Hindlimb muscle (tissue), 1 donor: ENCODE data around the gene ANKRD63. TPM values are rescaled to one million over a fixed set of nuclear protein-coding genes. Genes with fewer than 3 reads are reported as not detected.
A peak's percentile ranks its signal among the peaks of the same experiment; 100 is the strongest.

Source experiments
- DNase-seq: peaks from one replicate; pipeline ENCODE4 v3.0.0-alpha.2; 2013
- polyA plus RNA-seq: library from polyadenylated mRNA; unstranded; fragments of 120-200 nt; gene quantifications from one replicate; pipeline ENCODE4 v1.2.1, GENCODE V29; 2013; ENCODE audit not compliant: insufficient read length

Gene ANKRD63
- polyA plus RNA-seq, 1 donor: 0.40 TPM

- no peak for DNase-seq
Observed at GRCh38 chr15:40312370-40313158, 29.7 kb upstream of the ANKRD63 start.

GRCh38 chr15:40310993-40311392 lies 28.1 kb upstream of the ANKRD63 start:
- no peak for DNase-seq

GRCh38 chr15:40310001-40310959 lies 27.4 kb upstream of the ANKRD63 start:
- DNase-seq: peak; percentile 30

GRCh38 chr15:40309344-40309862 lies 26.5 kb upstream of the ANKRD63 start:
- no peak for DNase-seq

DNA sequence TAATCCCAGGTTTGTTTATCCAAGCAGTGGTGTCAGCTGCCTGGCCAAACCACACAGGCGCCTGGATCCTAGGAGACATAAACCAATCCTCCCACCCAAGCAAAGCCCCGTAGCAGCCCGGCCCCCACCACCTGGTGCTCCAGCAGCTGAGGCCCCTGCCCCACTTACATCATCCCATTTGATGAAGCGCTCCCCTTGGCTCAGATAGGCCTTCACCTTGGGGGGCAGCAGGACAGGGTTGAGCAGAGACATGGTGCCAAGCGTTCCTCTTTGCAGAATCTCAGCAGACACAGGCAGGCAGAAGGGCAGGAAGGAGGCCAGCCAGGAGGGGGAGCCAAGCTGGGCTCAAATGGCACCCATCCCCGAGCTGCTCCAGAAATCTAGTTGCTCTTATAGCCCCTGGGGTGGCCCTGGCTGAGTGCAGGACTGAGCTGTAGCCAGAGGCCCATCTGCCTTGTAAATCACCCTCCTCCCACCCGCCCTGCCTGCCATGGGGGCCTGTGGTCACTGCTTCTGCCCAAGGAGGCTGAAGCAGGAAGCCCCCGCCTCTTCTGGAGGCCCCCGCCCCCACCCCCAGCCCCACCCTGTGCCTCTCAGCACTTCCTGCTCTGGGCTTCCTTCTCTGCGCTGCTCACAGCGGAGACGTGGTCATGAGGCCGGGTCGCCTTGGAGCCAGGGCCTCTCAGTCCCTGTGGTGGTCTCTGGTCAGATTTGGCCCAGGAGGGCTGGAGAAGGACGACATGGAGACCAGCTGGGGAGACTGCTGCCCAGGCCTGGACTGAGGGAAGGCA lies 24.8 kb upstream of the ANKRD63 start, which contains the start of gene PLCB2:
Gene PLCB2 (minus strand): TSS at position 515 of the 791 bp plus-strand sequence. CDS start 263 bp downstream, at position 252.
- DNase-seq: no peak

- no peak for DNase-seq
Observed at GRCh38 chr15:40306908-40307307, 24.0 kb upstream of the ANKRD63 start.

- no peak for DNase-seq
Observed at GRCh38 chr15:40306371-40306770, 23.5 kb upstream of the ANKRD63 start.

GRCh38 chr15:40305281-40305680 lies 22.4 kb upstream of the ANKRD63 start:
- no peak for DNase-seq

DNA sequence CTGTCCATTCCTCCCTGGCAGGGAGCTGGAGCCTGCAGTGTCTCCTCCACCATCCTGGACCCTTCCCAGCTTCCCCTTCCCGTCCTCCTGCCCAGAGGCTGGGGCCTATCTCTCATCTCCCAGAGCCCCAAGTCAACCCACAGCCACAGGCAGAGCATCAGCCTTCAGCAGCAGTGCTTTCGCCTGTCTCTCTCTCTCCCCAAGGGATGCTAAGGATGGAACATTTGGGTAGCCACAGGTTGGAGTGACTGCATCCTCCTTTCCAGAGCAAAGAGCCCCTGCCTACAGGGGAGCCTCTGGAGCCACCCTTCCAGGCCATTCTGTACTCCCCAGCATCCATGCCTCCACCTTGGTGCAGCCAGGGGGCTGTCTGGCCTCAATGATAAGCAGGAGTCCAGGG lies 20.7 kb upstream of the ANKRD63 start:
- DNase-seq: no peak

DNA sequence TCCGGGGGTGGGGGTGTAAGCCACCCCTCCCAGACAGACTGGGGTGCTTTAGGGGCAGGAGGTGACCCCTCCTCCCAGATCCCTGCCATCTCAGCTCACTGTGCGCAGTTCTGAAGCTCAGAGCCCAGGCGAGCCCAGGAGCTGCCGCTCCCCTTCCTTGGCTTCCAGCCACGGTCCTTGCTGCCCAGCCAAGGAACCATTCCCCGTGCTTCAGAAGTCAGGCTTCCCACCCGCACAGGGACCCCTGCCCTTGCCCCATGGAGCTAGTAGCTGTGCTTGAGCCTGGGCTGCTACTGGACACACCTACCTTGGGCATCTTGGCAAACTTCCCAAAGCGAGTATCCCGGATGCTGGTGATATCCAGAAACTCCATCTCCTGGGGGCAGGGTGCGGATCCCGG lies 20.1 kb upstream of the ANKRD63 start:
- DNase-seq: no peak

DNA sequence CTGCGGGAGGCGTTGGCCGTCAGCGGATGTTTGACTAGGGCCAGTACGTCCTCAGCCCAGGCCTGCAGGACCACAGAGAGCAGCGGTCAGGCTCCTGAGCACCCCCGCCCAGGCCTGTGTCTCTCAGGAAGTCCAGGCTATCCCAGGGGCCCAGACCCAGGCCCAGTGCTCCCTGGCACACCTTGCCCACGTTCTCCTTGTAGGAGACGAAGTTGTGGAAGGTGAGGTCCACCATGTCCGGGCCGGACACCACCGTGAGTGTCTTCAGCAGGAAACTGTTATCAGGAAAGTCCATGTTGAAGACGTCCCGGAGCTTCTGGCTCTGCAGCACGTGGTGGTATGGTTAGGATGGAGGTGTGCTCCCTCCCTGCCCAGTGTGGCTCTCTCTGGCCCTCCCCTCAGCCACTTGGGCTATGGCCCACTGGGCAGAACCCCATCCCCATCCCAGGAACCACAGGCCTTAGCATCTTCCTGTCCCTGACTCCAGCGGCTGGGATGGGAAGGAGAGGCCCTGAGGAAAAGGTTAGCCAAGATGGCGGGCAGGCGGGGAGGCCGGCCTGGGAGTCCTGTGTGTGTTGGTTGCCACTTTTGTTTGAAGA lies 19.5 kb upstream of the ANKRD63 start:
- DNase-seq: no peak

- no peak for DNase-seq
Observed at GRCh38 chr15:40301467-40302179, 18.8 kb upstream of the ANKRD63 start.

DNA sequence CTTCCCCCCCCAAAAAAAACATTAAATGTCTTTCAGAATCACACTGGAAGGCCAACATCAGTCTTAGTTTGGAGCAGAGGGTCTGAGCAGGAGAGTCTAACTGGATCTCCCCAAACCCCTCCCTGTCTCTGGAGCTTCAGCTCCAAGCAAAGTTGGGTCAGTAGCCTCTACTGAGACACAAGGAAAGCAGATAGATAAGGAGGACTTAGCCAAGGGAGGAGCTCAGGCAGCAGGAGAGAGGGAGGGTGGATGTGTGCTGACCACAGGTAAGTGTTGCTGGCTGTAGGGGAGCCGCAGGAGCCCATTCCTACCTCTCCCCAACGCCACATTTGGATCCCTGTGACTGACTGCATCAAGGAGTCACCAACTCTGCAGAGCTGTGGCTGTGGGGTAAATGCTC lies 17.9 kb upstream of the ANKRD63 start:
- DNase-seq: no peak

- DNase-seq: no peak
Observed at GRCh38 chr15:40300367-40300766, 17.5 kb upstream of the ANKRD63 start.

GRCh38 chr15:40298216-40298935 lies 15.5 kb upstream of the ANKRD63 start:
- no peak for DNase-seq

DNA sequence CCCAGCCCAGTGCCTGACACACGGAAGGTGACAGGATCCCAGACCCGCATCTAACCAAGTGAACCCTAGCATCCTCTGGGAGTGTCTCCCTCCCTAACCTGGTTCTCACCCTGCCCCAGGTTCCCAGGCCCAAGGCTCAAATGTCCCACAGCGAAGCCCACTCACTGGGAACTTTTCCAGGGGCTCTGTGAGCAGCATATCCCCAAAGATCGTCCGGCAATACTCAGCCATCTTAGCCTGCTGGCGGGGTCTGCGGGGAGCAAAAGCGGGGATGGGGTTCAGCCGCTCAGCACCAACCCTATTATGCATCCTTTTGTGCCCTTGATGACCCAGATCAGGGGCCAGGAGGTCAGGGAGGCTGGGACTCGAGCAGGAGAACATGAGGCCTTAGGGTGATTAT lies 14.5 kb upstream of the ANKRD63 start:
- DNase-seq: no peak

DNA sequence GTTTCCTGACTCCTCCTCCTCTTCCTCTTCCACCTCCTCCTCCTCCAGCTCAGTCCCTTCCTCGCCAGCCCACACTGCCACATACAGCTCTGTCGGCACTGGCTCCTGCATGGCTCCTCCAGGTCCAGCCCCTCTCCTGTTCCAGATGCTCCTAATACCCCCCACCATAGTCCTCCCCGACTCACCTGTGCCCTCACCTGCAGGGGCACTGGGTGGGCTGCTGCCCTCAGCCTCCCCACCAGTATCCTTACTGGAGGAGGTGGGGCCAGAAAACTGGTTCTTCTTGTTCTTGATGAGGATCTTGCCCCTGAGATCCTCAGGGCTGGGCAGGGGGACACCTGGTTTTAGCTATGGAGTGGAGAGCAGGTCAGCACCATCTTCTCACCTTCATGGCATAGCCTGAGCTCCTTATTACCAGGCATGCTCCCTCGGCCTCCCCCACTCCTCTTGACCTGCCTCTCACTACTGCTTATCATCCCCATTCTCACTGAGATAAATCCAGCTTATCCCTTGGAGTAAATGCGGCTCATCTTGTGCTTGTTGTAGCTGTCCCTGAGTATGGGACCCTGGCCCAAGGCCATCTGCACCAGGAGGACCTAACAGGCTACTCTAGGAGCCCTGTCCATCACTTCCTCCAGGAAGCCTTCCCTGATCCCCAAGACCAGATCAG lies 13.8 kb upstream of the ANKRD63 start:
- no peak for DNase-seq

- DNase-seq: no peak
Observed at GRCh38 chr15:40295877-40296560, 13.2 kb upstream of the ANKRD63 start.

DNA sequence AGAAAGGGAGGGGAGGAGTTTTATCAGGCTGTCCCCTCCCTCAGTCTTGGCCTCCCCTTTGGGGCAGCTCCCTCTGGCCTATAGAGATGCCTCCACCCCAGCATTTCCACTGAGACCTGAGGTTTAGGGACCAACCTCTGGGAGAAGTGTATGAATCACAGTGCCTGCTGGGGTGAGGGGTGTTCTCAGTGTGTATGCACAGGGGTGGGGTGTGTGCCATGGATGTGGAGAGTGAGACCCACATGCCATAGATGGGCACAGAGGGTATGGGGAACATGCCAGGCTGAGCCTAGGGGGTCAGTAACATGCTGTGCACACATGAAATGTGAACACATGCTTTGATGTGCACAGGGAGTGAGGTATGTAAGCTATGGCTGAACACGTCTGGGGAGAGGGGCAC lies 12.4 kb upstream of the ANKRD63 start:
- no peak for DNase-seq
